ENCODE results near the gene PSG6. TPM values are rescaled to one million over a fixed set of nuclear protein-coding genes. Genes with fewer than 3 reads are reported as not detected.
"Not testable (repeated sequence)": the region's sequence is repeated elsewhere in the genome, so short reads cannot be mapped to it uniquely, and the experiment has no call there.

PSG6 gene
- total RNA-seq, 2 experiments from 2014 or later = not detected

DNA sequence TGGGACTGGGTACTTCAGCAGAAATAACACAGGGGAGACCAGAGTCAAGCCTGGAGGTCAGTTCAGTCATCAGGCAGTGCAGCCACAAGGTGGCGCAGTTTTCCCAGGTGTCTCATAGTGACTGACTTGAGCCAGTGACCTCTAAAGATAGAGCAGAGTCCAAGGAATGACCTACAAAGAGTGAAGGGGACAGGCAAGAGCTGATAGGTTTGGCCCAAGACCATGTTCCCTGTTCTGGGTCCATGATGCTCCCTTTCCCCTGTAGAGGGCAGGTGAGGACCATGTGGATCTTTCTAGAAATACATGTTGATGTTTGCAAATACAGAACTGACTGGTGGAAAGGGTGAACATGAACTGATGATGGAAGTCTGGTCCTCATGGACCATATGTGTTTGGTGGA, 12.5 kb upstream of the PSG6 start:
- H3K36me3 ChIP-seq (ENCODE audit: insufficient read depth, low read length); H3K4me3 Mint-ChIP-seq; H3K27ac Mint-ChIP-seq; H3K9me3 Mint-ChIP-seq; H3K4me1 Mint-ChIP-seq (ENCODE audit: low read depth); POLR2A ChIA-PET; H3K9me3 ChIP-seq (ENCODE audit: control insufficient read depth in 1 of 2, insufficient read depth in 1 of 2, low read length in 2 of 2); H3K4me1 ChIP-seq (ENCODE audit: insufficient read depth, low read length); H3K27ac ChIP-seq (ENCODE audit: low read depth in 1 of 2, low read length in 2 of 2); H3K27me3 ChIP-seq (ENCODE audit: control insufficient read depth in 1 of 2, insufficient read depth in 2 of 2, low read length in 2 of 2); intact Hi-C loops (cut with DNase I, micrococcal nuclease); CTCF ChIA-PET; ATAC-seq (ENCODE audit: poor library complexity); H3K36me3 Mint-ChIP-seq (ENCODE audit: low read depth); H3K4me3 ChIP-seq (ENCODE audit: low read length): not testable (repeated sequence)
- DNase-seq = peak in 1 of 14 experiments; percentile 4
- TF ChIP-seq, protein P1, sequence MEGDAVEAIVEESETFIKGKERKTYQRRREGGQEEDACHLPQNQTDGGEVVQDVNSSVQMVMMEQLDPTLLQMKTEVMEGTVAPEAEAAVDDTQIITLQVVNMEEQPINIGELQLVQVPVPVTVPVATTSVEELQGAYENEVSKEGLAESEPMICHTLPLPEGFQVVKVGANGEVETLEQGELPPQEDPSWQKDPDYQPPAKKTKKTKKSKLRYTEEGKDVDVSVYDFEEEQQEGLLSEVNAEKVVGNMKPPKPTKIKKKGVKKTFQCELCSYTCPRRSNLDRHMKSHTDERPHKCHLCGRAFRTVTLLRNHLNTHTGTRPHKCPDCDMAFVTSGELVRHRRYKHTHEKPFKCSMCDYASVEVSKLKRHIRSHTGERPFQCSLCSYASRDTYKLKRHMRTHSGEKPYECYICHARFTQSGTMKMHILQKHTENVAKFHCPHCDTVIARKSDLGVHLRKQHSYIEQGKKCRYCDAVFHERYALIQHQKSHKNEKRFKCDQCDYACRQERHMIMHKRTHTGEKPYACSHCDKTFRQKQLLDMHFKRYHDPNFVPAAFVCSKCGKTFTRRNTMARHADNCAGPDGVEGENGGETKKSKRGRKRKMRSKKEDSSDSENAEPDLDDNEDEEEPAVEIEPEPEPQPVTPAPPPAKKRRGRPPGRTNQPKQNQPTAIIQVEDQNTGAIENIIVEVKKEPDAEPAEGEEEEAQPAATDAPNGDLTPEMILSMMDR (IDR thresholded peaks at IDR 0.05) = peak; percentile 22
- H3K27me3 Mint-ChIP-seq = peaks cover 43% of the 10 kb centered on the region

DNA sequence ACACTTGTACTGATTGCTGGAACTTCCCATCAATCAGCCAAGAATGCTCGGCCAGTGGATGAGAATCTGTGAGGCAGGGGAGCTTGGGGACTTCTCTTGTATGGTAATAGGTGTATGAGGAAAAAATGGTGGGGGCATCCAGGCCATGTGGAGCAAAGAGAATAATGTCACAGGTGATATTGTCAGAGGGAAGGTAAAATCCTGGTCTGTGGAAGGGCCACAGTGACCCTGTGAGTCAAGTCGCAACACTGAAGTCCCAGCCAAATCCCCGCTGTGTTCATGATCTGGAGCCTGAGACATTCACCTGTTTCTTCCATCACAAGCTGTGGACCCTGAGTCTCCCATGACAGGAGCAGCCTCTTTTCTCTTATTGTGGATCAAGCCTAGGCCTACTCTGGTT, 11.2 kb upstream of the PSG6 start:
- POLR2A ChIA-PET = no interaction called here
- TF ChIP-seq, protein P1 (IDR thresholded peaks at IDR 0.05) = no peak
- H3K27me3 Mint-ChIP-seq = peaks cover 47% of the 10 kb centered on the region

DNA sequence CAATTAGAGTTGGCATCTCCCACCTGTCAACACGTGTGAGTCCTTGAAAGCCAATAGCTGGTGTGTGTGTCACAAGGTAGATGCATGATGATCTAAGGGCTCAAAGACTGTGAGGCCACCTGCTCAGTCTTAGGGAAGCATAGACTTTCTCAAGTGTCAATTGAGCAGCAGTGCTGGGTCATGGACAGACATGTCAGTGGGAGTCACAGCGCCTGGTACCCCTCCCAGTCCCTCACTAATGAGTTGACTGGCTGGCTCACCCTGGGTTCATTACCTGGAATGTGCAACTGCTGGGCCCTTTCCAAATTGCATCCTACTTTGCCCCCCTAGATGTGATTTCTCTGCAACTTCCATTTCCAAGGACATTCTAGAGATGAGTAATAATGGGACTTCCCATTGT, 9.1 kb upstream of the PSG6 start:
- no peaks in the 10 kb centered on the region for H3K36me3 ChIP-seq (ENCODE audit: insufficient read depth, low read length)
- ChIA-PET CTCF (no interaction called here), POLR2A (no interaction called here)
- peaks cover 2 to 3% of the 10 kb centered on the region in 2 experiments for H3K27me3 ChIP-seq (ENCODE audit: control insufficient read depth in 1 of 2, insufficient read depth in 2 of 2, low read length in 2 of 2)
- H3K4me3 Mint-ChIP-seq = no peak overlapping the region
- no peak overlapping the region for H3K27ac Mint-ChIP-seq
- DNase-seq (no peak), ATAC-seq (ENCODE audit: poor library complexity) (no peak)
- no peaks in the 10 kb centered on the region for H3K4me1 Mint-ChIP-seq (ENCODE audit: low read depth)
- no peaks in the 10 kb centered on the region for H3K4me1 ChIP-seq (ENCODE audit: insufficient read depth, low read length)
- no peaks in the 10 kb centered on the region for H3K36me3 Mint-ChIP-seq (ENCODE audit: low read depth)
- TF ChIP-seq, protein P1 (IDR thresholded peaks at IDR 0.05) = no peak
- H3K27me3 Mint-ChIP-seq = peaks cover 53% of the 10 kb centered on the region
- no peaks in the 10 kb centered on the region for H3K9me3 Mint-ChIP-seq
- no peak overlapping the region for H3K4me3 ChIP-seq (ENCODE audit: low read length)
- intact Hi-C loops (cut with DNase I, micrococcal nuclease) = no loop called here
- no peak overlapping the region for H3K27ac ChIP-seq (ENCODE audit: low read depth in 1 of 2, low read length in 2 of 2)
- no peaks in the 10 kb centered on the region for H3K9me3 ChIP-seq (ENCODE audit: control insufficient read depth in 1 of 2, insufficient read depth in 1 of 2, low read length in 2 of 2)

More for the DNA sequence above, 11.2 kb upstream of the PSG6 start:
- no peak overlapping the region for H3K4me3 ChIP-seq (ENCODE audit: low read length)
- DNase-seq (no peak), ATAC-seq (ENCODE audit: poor library complexity) (no peak)
- no peak overlapping the region for H3K27ac Mint-ChIP-seq
- no peaks in the 10 kb centered on the region for H3K36me3 Mint-ChIP-seq (ENCODE audit: low read depth)
- peaks cover 0 to 3% of the 10 kb centered on the region in 2 experiments for H3K27me3 ChIP-seq (ENCODE audit: control insufficient read depth in 1 of 2, insufficient read depth in 2 of 2, low read length in 2 of 2)
- no peak overlapping the region for H3K4me3 Mint-ChIP-seq
- no peaks in the 10 kb centered on the region for H3K4me1 Mint-ChIP-seq (ENCODE audit: low read depth)
- no peaks in the 10 kb centered on the region for H3K9me3 ChIP-seq (ENCODE audit: control insufficient read depth in 1 of 2, insufficient read depth in 1 of 2, low read length in 2 of 2)
- intact Hi-C loops (cut with DNase I, micrococcal nuclease) = no loop called here
- no peaks in the 10 kb centered on the region for H3K9me3 Mint-ChIP-seq
- H3K4me1 ChIP-seq (ENCODE audit: insufficient read depth, low read length) = no peaks in the 10 kb centered on the region
- H3K27ac ChIP-seq (ENCODE audit: low read depth in 1 of 2, low read length in 2 of 2) = no peak overlapping the region
- CTCF ChIA-PET = no interaction called here
- H3K36me3 ChIP-seq (ENCODE audit: insufficient read depth, low read length) = no peaks in the 10 kb centered on the region

Data from CD4-positive, alpha-beta T cell (primary cell).